H1 (cell line): ENCODE measurements around the gene EOGT. TPM values are rescaled to one million over a fixed set of nuclear protein-coding genes. Genes with fewer than 3 reads are reported as not detected.

Experiments used
- CTCF ChIA-PET: fragments of 300-600 bp; sonication (Branson Sonifier 250); formaldehyde crosslinking; loops from one replicate; lab custom pipeline; 2021; ENCODE audit not compliant: partially characterized antibody; lab: Charles Lee
- POLR2A ChIA-PET: fragments of 300-600 bp; sonication (Branson Sonifier 250); formaldehyde crosslinking; loops from one replicate; lab custom pipeline; 2021; ENCODE audit warnings: inconsistent platforms; ENCODE audit not compliant: partially characterized antibody; lab: Charles Lee
- DNase-seq, 2 experiments: peaks; one replicate each; pipeline versions ENCODE4 v3.0.0 to v3.0.0-alpha.2; 2010 to 2022; ENCODE audit warnings: low spot score in 2 of 2, low read depth in 1 of 2, mixed read lengths in 1 of 2
- FAIRE-seq: peaks from 2 replicates; lab custom pipeline; 2011; peaks lifted over from hg19 to GRCh38; lab: Jason Lieb, UNC
- H2AFZ ChIP-seq: 2 replicates; pipeline ENCODE4 v1.8.1; 2012; ENCODE audit warnings: low read length, inconsistent platforms
- H2AK5ac ChIP-seq: 2 replicates; pipeline ENCODE4 v1.6.1; 2013; ENCODE audit warnings: low read depth, low read length
- H2BK120ac ChIP-seq: replicated peaks from 2 replicates; pipeline ENCODE3; 2013; ENCODE audit warnings: low read depth, low read length, inconsistent platforms
- H2BK12ac ChIP-seq: 2 replicates; pipeline ENCODE4 v1.6.1; 2013; ENCODE audit warnings: low read depth, low read length
- H2BK15ac ChIP-seq: 2 replicates; pipeline ENCODE4 v1.6.1; 2013; ENCODE audit warnings: low read length
- H2BK20ac ChIP-seq: 2 replicates; pipeline ENCODE4 v1.6.1; 2013; ENCODE audit warnings: low read length
- H2BK5ac ChIP-seq: 2 replicates; pipeline ENCODE4 v1.6.1; 2013; ENCODE audit warnings: low read depth, low read length
- H3K14ac ChIP-seq: 2 replicates; pipeline ENCODE4 v1.6.1; 2013; ENCODE audit warnings: inconsistent platforms; ENCODE audit not compliant: insufficient read length
- H3K18ac ChIP-seq: 2 replicates; pipeline ENCODE4 v1.6.1; 2013; ENCODE audit warnings: low read length; ENCODE audit errors: extremely low read depth
- H3K23ac ChIP-seq: 2 replicates; pipeline ENCODE4 v1.6.1; 2013; ENCODE audit warnings: inconsistent platforms; ENCODE audit not compliant: insufficient read length
- H3K23me2 ChIP-seq: 2 replicates; pipeline ENCODE4 v1.6.1; 2013; ENCODE audit warnings: low read depth, low read length
- H3K27ac ChIP-seq: 2 replicates; pipeline ENCODE4 v1.6.1; 2011; ENCODE audit warnings: low read depth, low read length, inconsistent platforms
- H3K27me3 ChIP-seq, 4 experiments: replicated peaks in 1 of 4; 1 replicate in 1 of 4; 2 replicates in 3 of 4; pipeline versions ENCODE4 v1.6.1 to v1.8.1; 2011 to 2013; ENCODE audit warnings: low read length in 3 of 4, mild to moderate bottlenecking in 3 of 4, inconsistent platforms in 2 of 4, mixed read lengths in 2 of 4, moderate library complexity in 1 of 4; ENCODE audit not compliant: control insufficient read depth in 3 of 4, insufficient read depth in 3 of 4; ENCODE audit errors: extremely low read depth in 1 of 4
- H3K36me3 ChIP-seq, 4 experiments: 2 replicates each; pipeline versions ENCODE4 v1.6.1 to v1.8.1; 2011 to 2013; ENCODE audit warnings: mild to moderate bottlenecking in 4 of 4, low read length in 3 of 4, moderate library complexity in 2 of 4, control low read depth in 1 of 4, inconsistent platforms in 1 of 4; ENCODE audit not compliant: insufficient read depth in 4 of 4, control insufficient read depth in 2 of 4
- H3K4ac ChIP-seq: replicated peaks from 2 replicates; pipeline ENCODE3; 2013; ENCODE audit warnings: low read length, low read depth, mixed read lengths, inconsistent platforms; ENCODE audit not compliant: insufficient read length
- H3K4me1 ChIP-seq, 4 experiments: replicated peaks in 1 of 4; 1 replicate in 1 of 4; 2 replicates in 3 of 4; pipeline versions ENCODE4 v1.6.1 to v1.8.1; 2011 to 2013; ENCODE audit warnings: low read length in 3 of 4, inconsistent platforms in 2 of 4, mixed read lengths in 1 of 4; ENCODE audit not compliant: insufficient read depth in 4 of 4, control insufficient read depth in 3 of 4
- H3K4me2 ChIP-seq, 2 experiments: 2 replicates each; pipeline versions ENCODE4 v1.6.1 to v1.8.1; 2011 to 2013; ENCODE audit warnings: low read depth in 2 of 2, low read length in 2 of 2, control low read depth in 1 of 2, inconsistent platforms in 1 of 2, mild to moderate bottlenecking in 1 of 2; ENCODE audit not compliant: insufficient read depth in 1 of 2
- H3K4me3 ChIP-seq, 4 experiments: fragments of 200-600, 300-600 bp in 1 of 4; sonication (generic), shearing (Covaris generic), sonication (Bioruptor Twin) in 1 of 4; 2 replicates each; pipeline versions ENCODE4 v1.5.1 to v1.8.1; 2011 to 2016; ENCODE audit warnings: low read length in 4 of 4, low read depth in 3 of 4, control low read depth in 2 of 4, inconsistent platforms in 2 of 4, mild to moderate bottlenecking in 2 of 4, mixed read lengths in 1 of 4, moderate library complexity in 1 of 4; ENCODE audit not compliant: insufficient read depth in 2 of 4; ENCODE audit errors: extremely low read depth in 1 of 4
- H3K56ac ChIP-seq: replicated peaks from 2 replicates; pipeline ENCODE3; 2013; ENCODE audit warnings: low read depth, mild to moderate bottlenecking, mixed read lengths, low read length, inconsistent platforms; ENCODE audit not compliant: insufficient read length
- H3K79me1 ChIP-seq: 2 replicates; pipeline ENCODE4 v1.6.1; 2013; ENCODE audit warnings: low read depth, low read length, control low read depth
- H3K79me2 ChIP-seq, 2 experiments: 2 replicates each; pipeline versions ENCODE4 v1.6.1 to v1.8.1; 2012 to 2013; ENCODE audit warnings: low read length in 2 of 2, mild to moderate bottlenecking in 2 of 2, inconsistent platforms in 1 of 2; ENCODE audit not compliant: insufficient read depth in 2 of 2, control insufficient read depth in 1 of 2
- H3K9ac ChIP-seq, 4 experiments: replicated peaks in 1 of 4; 1 replicate in 1 of 4; 2 replicates in 3 of 4; pipeline versions ENCODE4 v1.6.1 to v1.8.1; 2011 to 2013; ENCODE audit warnings: low read depth in 3 of 4, low read length in 3 of 4, control low read depth in 2 of 4, mild to moderate bottlenecking in 2 of 4, moderate library complexity in 2 of 4, inconsistent platforms in 1 of 4; ENCODE audit errors: extremely low read depth in 1 of 4
- H3K9me3 ChIP-seq, 2 experiments: 2 replicates each; pipeline versions ENCODE4 v1.6.1 to v1.8.1; 2012 to 2013; ENCODE audit warnings: mild to moderate bottlenecking in 2 of 2, moderate library complexity in 2 of 2, control low read depth in 1 of 2, inconsistent platforms in 1 of 2, low read depth in 1 of 2, low read length in 1 of 2, mixed read lengths in 1 of 2; ENCODE audit not compliant: insufficient read depth in 2 of 2
- H4K20me1 ChIP-seq, 2 experiments: replicated peaks in 1 of 2; 2 replicates each; pipeline versions ENCODE3 to v1.8.1; 2011 to 2013; ENCODE audit warnings: inconsistent platforms in 2 of 2, low read length in 2 of 2, mild to moderate bottlenecking in 1 of 2; ENCODE audit not compliant: insufficient read depth in 2 of 2, control insufficient read depth in 1 of 2
- H4K5ac ChIP-seq: 2 replicates; pipeline ENCODE4 v1.6.1; 2013; ENCODE audit warnings: low read length, low read depth, mixed read lengths, inconsistent platforms; ENCODE audit not compliant: insufficient read length
- H4K8ac ChIP-seq: 2 replicates; pipeline ENCODE4 v1.8.0; 2013; ENCODE audit warnings: mild to moderate bottlenecking, moderate library complexity, low read length, inconsistent platforms; ENCODE audit not compliant: insufficient read depth; ENCODE audit errors: extremely low read depth
- H4K91ac ChIP-seq: replicated peaks from 2 replicates; pipeline ENCODE3; 2013; ENCODE audit warnings: low read length, mixed read lengths, inconsistent platforms; ENCODE audit not compliant: insufficient read length
- ASH2L ChIP-seq: fragments of 200-600, 300-600 bp; sonication (generic); IDR thresholded peaks from one replicate; pipeline ENCODE4 v1.7.1; 2017; ENCODE audit warnings: low read length
- CBX5 ChIP-seq: fragments of 300-800, 300-1000 bp; sonication (generic); IDR thresholded peaks from 2 replicates; pipeline ENCODE4 v1.7.1; 2016; ENCODE audit warnings: antibody characterized with exemption, low read length, low read depth
- CHD2 ChIP-seq: IDR thresholded peaks from 2 replicates; pipeline ENCODE4 v1.6.1; 2012; ENCODE audit warnings: low read length, improper control_type of control experiment
- CTCF ChIP-seq, 3 experiments: IDR thresholded peaks; 1 replicate in 2 of 3; 2 replicates in 1 of 3; pipeline versions ENCODE4 v1.5.1 to v1.6.1; 2011; ENCODE audit warnings: low read length in 3 of 3, mild to moderate bottlenecking in 3 of 3, inconsistent platforms in 2 of 3, low read depth in 1 of 3, moderate library complexity in 1 of 3; ENCODE audit not compliant: insufficient read depth in 1 of 3; ENCODE audit errors: control extremely low read depth in 1 of 3
- EZH2 ChIP-seq: fragments of 200-600 bp; sonication (generic); IDR thresholded peaks from 2 replicates; pipeline ENCODE4 v1.7.1; 2012; ENCODE audit warnings: low read depth, mild to moderate bottlenecking, moderate library complexity, low read length, inconsistent platforms; ENCODE audit not compliant: severe bottlenecking
- HDAC2 ChIP-seq, 2 experiments: fragments of 300-600 bp in 1 of 2; sonication (generic) in 1 of 2; IDR thresholded peaks; 2 replicates each; pipeline ENCODE4 v1.6.1; 2011 to 2012; ENCODE audit warnings: low read depth in 2 of 2, low read length in 2 of 2, mild to moderate bottlenecking in 2 of 2, moderate library complexity in 2 of 2, borderline replicate concordance in 1 of 2, inconsistent platforms in 1 of 2
- RAD21 ChIP-seq, 2 experiments: IDR thresholded peaks in 1 of 2; conservative IDR thresholded peaks in 1 of 2; 2 replicates each; pipeline ENCODE4 v1.6.1; 2011; ENCODE audit warnings: low read depth in 2 of 2, low read length in 2 of 2, improper control_type of control experiment in 1 of 2, inconsistent platforms in 1 of 2, mild to moderate bottlenecking in 1 of 2, moderate library complexity in 1 of 2
- SRF ChIP-seq: IDR thresholded peaks from 2 replicates; pipeline ENCODE4 v1.6.1; 2011; ENCODE audit warnings: mild to moderate bottlenecking, low read depth, low read length, moderate library complexity
- TBP ChIP-seq: IDR thresholded peaks from 2 replicates; pipeline ENCODE4 v1.6.1; 2011; ENCODE audit warnings: low read depth, low read length, improper control_type of control experiment
- WGBS, 2 experiments: shearing (Covaris generic) in 1 of 2; methylation state at CpG; one replicate each; pipeline versions ENCODE4 v1.1.6 to v1.1.7; 2013 to 2015; ENCODE audit warnings: low lambda C conversion rate in 2 of 2, mixed read lengths in 2 of 2, inconsistent platforms in 1 of 2, low coverage in 1 of 2, missing lambda C conversion rate in 1 of 2; ENCODE audit not compliant: insufficient replicate concordance in 2 of 2, insufficient coverage in 1 of 2, insufficient read length in 1 of 2; ENCODE audit errors: extremely low coverage in 1 of 2, missing lambda C conversion rate in 1 of 2; 5-methylcytosine and 5-hydroxymethylcytosine counted together
- polyA plus RNA-seq, 7 experiments: library from polyadenylated mRNA; depleted of rRNA in 3 of 7; stranded (reverse) in 5 of 7; unstranded in 2 of 7; fragments of >200 nt in 5 of 7; fragments of 200-250 nt in 2 of 7; gene quantifications; 1 replicate in 5 of 7; 2 replicates in 1 of 7; 4 replicates in 1 of 7; pipeline versions ENCODE4 v1.2.1 to v1.2.3, GENCODE V29; 2011 to 2013; ENCODE audit warnings: missing spikeins in 2 of 7, mixed read lengths in 2 of 7
- total RNA-seq: library from RNA; stranded (reverse); fragmentation: NEBNext Ultra II Directional; extraction: Animal tissue kit (Norgen Biotek cat#: 25700); gene quantifications from 2 replicates; pipeline ENCODE4 v1.2.1, GENCODE V29; 2021

Gene EOGT
- total and polyA plus RNA-seq, 2 of the 8 experiments (the other 6 are each of a cell fraction or from before 2014, with no cell fraction given) = 6.7 to 20.7 TPM

- POLR2A ChIA-PET = no interaction called here
- TF ChIP-seq CTCF (IDR thresholded peaks at IDR 0.05; ENCODE audit: control extremely low read depth in 1 of 3, insufficient read depth in 1 of 3, low read depth in 1 of 3, low read length in 3 of 3) (no peak), RAD21 (IDR thresholded peaks at IDR 0.05 in 1 of 2, conservative IDR thresholded peaks at IDR 0.05 in 1 of 2; ENCODE audit: low read depth in 2 of 2, low read length in 2 of 2) (no peak), CBX5 (no peak), ASH2L (no peak), EZH2 (no peak), CHD2 (no peak), HDAC2 (IDR thresholded peaks at IDR 0.05; ENCODE audit: borderline replicate concordance in 1 of 2, low read depth in 2 of 2, low read length in 2 of 2) (no peak), SRF (no peak), TBP (no peak)
Measured at GRCh38 chr3:69058180-69058946, 44.9 kb upstream of the EOGT start.

More at GRCh38 chr3:69058180-69058946, 44.9 kb upstream of the EOGT start:
- Histone ChIP-seq H3K9ac (no peak overlapping the region), H3K4ac (no peak overlapping the region), H3K27me3 (no peaks in the 10 kb centered on the region), H2BK12ac (no peak overlapping the region), H2BK20ac (no peak overlapping the region), H2BK15ac (no peak overlapping the region), H3K23me2 (no peaks in the 10 kb centered on the region), H3K14ac (no peak overlapping the region), H2BK5ac (no peak overlapping the region), H3K56ac (no peak overlapping the region), H4K8ac (no peak overlapping the region), H4K20me1 (no peaks in the 10 kb centered on the region), H3K27ac (no peak overlapping the region), H2AK5ac (no peak overlapping the region), H4K91ac (no peak overlapping the region), H2AFZ (no peak overlapping the region), H3K18ac (no peak overlapping the region), H3K79me1 (no peaks in the 10 kb centered on the region), H3K4me3 (no peak overlapping the region), H4K5ac (no peak overlapping the region), H3K4me2 (no peak overlapping the region), H3K9me3 (no peaks in the 10 kb centered on the region), H3K79me2 (no peaks in the 10 kb centered on the region), H3K4me1 (no peaks in the 10 kb centered on the region), H3K23ac (no peak overlapping the region), H2BK120ac (no peak overlapping the region), H3K36me3 (peaks cover 10 to 76% (median 33%) of the 10 kb centered on the region in 4 experiments; a peak in 7 of 8 replicates)
- CTCF ChIA-PET = no interaction called here
- WGBS, 2 experiments = 95% methylated on average over 3 of the region's 3 CpGs; no CpG with 5 or more reads in 1 of the 2 experiments
- no peak for FAIRE-seq
- DNase-seq = no peak
